ENCODE data around the gene SRPK2.

GRCh38 chr7:105426606-105427146, 38.0 kb upstream of the SRPK2 start:
- TF ChIP-seq, protein P1, sequence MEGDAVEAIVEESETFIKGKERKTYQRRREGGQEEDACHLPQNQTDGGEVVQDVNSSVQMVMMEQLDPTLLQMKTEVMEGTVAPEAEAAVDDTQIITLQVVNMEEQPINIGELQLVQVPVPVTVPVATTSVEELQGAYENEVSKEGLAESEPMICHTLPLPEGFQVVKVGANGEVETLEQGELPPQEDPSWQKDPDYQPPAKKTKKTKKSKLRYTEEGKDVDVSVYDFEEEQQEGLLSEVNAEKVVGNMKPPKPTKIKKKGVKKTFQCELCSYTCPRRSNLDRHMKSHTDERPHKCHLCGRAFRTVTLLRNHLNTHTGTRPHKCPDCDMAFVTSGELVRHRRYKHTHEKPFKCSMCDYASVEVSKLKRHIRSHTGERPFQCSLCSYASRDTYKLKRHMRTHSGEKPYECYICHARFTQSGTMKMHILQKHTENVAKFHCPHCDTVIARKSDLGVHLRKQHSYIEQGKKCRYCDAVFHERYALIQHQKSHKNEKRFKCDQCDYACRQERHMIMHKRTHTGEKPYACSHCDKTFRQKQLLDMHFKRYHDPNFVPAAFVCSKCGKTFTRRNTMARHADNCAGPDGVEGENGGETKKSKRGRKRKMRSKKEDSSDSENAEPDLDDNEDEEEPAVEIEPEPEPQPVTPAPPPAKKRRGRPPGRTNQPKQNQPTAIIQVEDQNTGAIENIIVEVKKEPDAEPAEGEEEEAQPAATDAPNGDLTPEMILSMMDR (IDR thresholded peaks at IDR 0.05) = no peak
- no peak for TF ChIP-seq POLR2A (IDR thresholded peaks at IDR 0.05)
